PC-9 (cell line): Measurements from ENCODE around the gene ACYP2.

Experiments
- CTCF ChIP-seq: fragments of 200-600 bp; sonication (generic); conservative IDR thresholded peaks from 2 replicates; pipeline ENCODE4 v1.6.1; 2017; ENCODE audit warnings: mixed run types, antibody characterized with exemption, mild to moderate bottlenecking, moderate library complexity
- EZH2 ChIP-seq: fragments of 200-600 bp; sonication (generic); IDR thresholded peaks from 2 replicates; pipeline ENCODE4 v1.8.0; 2017; ENCODE audit warnings: antibody characterized with exemption, low read depth

- no peak for TF ChIP-seq CTCF
- no peak for TF ChIP-seq EZH2
Measured at GRCh38 chr2:54122939-54123338, 7.5 kb downstream of the ACYP2 start.
